Measurements from ENCODE around the gene RASSF7. TPM values are rescaled to one million over a fixed set of nuclear protein-coding genes. Genes with fewer than 3 reads are reported as not detected.
"Not testable (repeated sequence)": the region's sequence is repeated elsewhere in the genome, so short reads cannot be mapped to it uniquely, and the experiment has no call there.

The RASSF7 gene
- total RNA-seq, result 179 TPM

- DNase-seq (ENCODE audit: low spot score), result peak; percentile 95
Observed at GRCh38 chr11:560305-561147, at the start of gene RASSF7, which contains the start of gene LMNTD2. Gene RASSF7, plus strand, starts transcription at chr11:560970. Its CDS starts 799 bp downstream, at chr11:561769. Gene LMNTD2, minus strand, starts transcription at chr11:560738. Its CDS starts 22 bp downstream, at chr11:560716.

- DNase-seq (ENCODE audit: low spot score), result no peak
Observed at GRCh38 chr11:512761-513595, 47.8 kb upstream of the RASSF7 start.

GRCh38 chr11:514606-515005, 46.2 kb upstream of the RASSF7 start:
- no peak for DNase-seq (ENCODE audit: low spot score)

- no peak for DNase-seq (ENCODE audit: low spot score)
Observed at GRCh38 chr11:515131-515530, 45.6 kb upstream of the RASSF7 start.

- no peak for DNase-seq (ENCODE audit: low spot score)
Observed at GRCh38 chr11:516400-516799, 44.4 kb upstream of the RASSF7 start.

- DNase-seq (ENCODE audit: low spot score), result not testable (repeated sequence)
Observed at GRCh38 chr11:516918-517685, 43.7 kb upstream of the RASSF7 start.

- peak; percentile 83 for DNase-seq (ENCODE audit: low spot score)
Observed at GRCh38 chr11:518463-519202, 42.1 kb upstream of the RASSF7 start.

- no peak for DNase-seq (ENCODE audit: low spot score)
Observed at GRCh38 chr11:520428-521176, 40.2 kb upstream of the RASSF7 start.

- DNase-seq (ENCODE audit: low spot score), result no peak
Observed at GRCh38 chr11:521177-521688, 39.5 kb upstream of the RASSF7 start.

- no peak for DNase-seq (ENCODE audit: low spot score)
Observed at GRCh38 chr11:526192-526591, 34.6 kb upstream of the RASSF7 start.

GRCh38 chr11:528166-528814, 32.5 kb upstream of the RASSF7 start:
- no peak for DNase-seq (ENCODE audit: low spot score)

GRCh38 chr11:528815-529727, 31.7 kb upstream of the RASSF7 start:
- DNase-seq (ENCODE audit: low spot score), result no peak

GRCh38 chr11:529728-530411, 30.9 kb upstream of the RASSF7 start:
- DNase-seq (ENCODE audit: low spot score), result no peak

GRCh38 chr11:530960-531831, 29.6 kb upstream of the RASSF7 start:
- no peak for DNase-seq (ENCODE audit: low spot score)

- no peak for DNase-seq (ENCODE audit: low spot score)
Observed at GRCh38 chr11:531919-532526, 28.7 kb upstream of the RASSF7 start.

- DNase-seq (ENCODE audit: low spot score), result no peak
Observed at GRCh38 chr11:532527-532985, 28.2 kb upstream of the RASSF7 start.
